Measurements from ENCODE around the gene LRRC61. TPM values are rescaled to one million over a fixed set of nuclear protein-coding genes. Genes with fewer than 3 reads are reported as not detected.

LRRC61 gene
- total RNA-seq, 2 donors from 2014 or later: 11.4 to 15.1 TPM

DNA sequence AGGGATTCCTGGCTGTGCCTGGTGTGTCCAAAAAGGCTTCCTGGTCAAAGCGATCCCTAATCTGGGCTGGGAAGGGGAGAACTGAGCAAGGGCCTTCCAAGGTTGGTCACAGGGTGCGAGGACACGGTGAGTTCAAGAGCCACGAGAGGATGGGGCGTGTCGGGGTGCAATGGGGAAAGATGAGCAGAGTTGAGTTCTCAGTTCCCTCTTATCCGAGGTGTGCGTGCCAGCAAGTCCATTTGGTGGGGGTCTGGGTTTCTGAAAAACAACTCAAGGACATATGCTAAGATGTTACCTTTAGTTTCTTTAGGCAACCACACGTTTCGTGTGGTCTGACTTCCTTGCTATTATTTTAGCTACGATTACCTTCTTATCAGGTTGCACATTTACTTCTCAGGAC is 57.3 kb downstream of the LRRC61 start:
- Histone ChIP-seq H3K36me3 (no peaks in the 10 kb centered on the region), H3K9ac (ENCODE audit: low read depth in 2 of 2, low read length in 2 of 2) (peak overlapping the region; percentile 14 to 86), H3K27ac (peak overlapping the region; percentile 97), H3K4me1 (peaks cover 28% of the 10 kb centered on the region), H3K4me3 (no peak overlapping the region), H3K27me3 (no peaks in the 10 kb centered on the region), H3K9me3 (no peaks in the 10 kb centered on the region)
- no peak for DNase-seq
- TF ChIP-seq, protein P1, sequence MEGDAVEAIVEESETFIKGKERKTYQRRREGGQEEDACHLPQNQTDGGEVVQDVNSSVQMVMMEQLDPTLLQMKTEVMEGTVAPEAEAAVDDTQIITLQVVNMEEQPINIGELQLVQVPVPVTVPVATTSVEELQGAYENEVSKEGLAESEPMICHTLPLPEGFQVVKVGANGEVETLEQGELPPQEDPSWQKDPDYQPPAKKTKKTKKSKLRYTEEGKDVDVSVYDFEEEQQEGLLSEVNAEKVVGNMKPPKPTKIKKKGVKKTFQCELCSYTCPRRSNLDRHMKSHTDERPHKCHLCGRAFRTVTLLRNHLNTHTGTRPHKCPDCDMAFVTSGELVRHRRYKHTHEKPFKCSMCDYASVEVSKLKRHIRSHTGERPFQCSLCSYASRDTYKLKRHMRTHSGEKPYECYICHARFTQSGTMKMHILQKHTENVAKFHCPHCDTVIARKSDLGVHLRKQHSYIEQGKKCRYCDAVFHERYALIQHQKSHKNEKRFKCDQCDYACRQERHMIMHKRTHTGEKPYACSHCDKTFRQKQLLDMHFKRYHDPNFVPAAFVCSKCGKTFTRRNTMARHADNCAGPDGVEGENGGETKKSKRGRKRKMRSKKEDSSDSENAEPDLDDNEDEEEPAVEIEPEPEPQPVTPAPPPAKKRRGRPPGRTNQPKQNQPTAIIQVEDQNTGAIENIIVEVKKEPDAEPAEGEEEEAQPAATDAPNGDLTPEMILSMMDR (IDR thresholded peaks at IDR 0.05): no peak
- intact Hi-C loops (cut with DNase I): no loop called here

DNA sequence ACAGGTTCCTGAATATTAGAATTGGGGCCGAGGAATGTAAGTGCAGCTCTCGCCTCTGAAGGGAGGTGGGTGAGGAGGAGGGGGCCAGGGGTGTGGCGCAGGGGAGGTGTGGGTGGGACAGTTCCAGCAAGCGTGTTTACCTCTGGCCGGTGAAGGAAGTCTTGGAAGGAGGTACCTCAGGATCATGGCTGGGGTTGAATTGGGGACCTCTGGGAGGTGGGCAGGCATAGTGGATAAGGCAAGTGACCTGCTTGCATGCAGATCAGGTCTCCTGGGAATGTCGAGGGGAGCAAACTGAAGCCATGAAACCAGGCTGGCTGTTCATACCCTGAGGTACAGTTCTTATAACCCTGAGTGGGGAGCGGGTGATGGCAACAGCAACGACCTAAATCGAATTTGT is 57.9 kb downstream of the LRRC61 start:
- Histone ChIP-seq H3K9ac (ENCODE audit: low read depth in 2 of 2, low read length in 2 of 2) (peak overlapping the region; percentile 36 to 86), H3K4me3 (no peak overlapping the region), H3K4me1 (peaks cover 28% of the 10 kb centered on the region), H3K27ac (peak overlapping the region; percentile 97), H3K36me3 (no peaks in the 10 kb centered on the region), H3K9me3 (no peaks in the 10 kb centered on the region), H3K27me3 (no peaks in the 10 kb centered on the region)
- intact Hi-C loops (cut with DNase I): no loop called here
- no peak for DNase-seq
- TF ChIP-seq, protein P1 (IDR thresholded peaks at IDR 0.05): no peak

DNA sequence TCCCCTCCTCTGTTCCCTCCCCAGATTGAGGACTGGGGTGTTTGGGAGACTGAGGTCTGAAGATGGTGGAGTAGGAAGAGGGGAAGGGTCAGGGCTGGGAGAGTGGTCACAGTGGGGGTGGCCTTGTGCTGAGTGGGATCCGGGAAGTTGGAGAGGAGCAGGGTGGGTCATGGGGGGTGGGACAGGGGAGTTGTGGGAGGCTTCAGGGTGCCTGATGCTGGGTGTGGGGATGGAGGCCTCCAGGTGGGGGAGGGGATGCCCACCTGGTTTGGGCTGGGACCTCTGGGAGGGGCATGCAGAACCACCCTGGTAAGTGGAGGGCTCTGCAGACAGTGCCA is 58.6 kb downstream of the LRRC61 start:
- Histone ChIP-seq H3K27me3 (no peaks in the 10 kb centered on the region), H3K9me3 (no peaks in the 10 kb centered on the region), H3K9ac (ENCODE audit: low read depth in 2 of 2, low read length in 2 of 2) (peak overlapping the region; percentile 37 to 82), H3K4me3 (no peak overlapping the region), H3K4me1 (peaks cover 22% of the 10 kb centered on the region), H3K36me3 (no peaks in the 10 kb centered on the region), H3K27ac (peak overlapping the region; percentile 71)
- TF ChIP-seq, protein P1 (IDR thresholded peaks at IDR 0.05): no peak
- intact Hi-C loops (cut with DNase I): no loop called here
- DNase-seq: no peak

DNA sequence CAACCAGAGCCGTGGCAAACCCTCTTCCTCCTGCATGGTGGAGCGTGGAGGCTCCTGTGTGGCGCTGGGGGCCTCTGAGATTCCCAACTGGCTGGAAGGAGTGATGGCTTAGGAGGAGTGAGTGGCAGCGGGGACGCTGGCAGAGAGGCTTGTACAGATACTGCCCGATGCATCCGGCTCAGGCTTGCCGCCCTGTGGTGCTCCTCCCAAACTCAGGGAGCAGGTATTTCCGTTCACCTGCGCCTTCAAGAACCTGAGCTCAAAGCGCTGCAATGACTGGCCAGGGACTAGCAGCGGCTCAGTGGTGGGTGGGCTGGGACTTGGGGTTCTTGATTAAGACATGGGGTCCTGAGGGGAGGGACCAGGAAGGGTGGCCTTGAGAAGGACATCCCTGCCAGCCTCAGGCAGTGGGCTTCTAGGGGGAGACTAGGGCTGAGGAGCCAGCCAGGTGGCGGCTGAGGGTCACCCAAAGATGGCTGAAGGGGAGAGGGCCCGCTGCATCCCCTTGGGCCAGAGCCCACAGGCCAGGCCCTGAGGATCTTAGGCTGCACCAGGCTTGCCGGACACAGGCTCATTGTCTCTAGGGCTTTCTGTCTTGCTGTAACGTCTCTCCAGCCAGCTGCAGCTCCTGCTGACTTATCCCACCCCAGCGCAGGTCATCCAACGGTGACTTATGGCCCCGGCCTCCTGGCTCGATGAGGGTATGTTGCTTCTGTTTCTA is 59.1 kb downstream of the LRRC61 start:
- H3K27ac ChIP-seq: peak overlapping the region; percentile 71

DNA sequence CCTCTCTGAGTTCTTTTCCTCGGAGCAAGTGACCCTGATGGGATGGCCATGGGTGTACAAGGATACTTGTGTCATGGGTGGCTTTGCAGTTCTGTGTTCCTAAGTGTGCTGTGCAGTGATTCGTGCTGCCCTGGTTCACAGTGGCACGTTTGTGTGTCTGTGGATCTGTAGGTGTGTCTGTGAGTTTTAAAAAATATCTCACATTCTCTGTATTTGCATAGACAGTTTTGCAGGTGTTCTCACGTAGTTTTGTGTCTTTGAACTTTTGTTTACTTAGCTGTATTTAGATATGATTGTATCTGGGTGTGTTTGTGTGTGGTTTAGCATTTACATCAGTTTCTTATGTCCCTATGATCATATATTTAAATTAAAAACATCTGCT is 59.7 kb downstream of the LRRC61 start:
- no peak for DNase-seq

More for the DNA sequence above, 59.1 kb downstream of the LRRC61 start:
- intact Hi-C loops (cut with DNase I): no loop called here
- Histone ChIP-seq H3K27me3 (no peaks in the 10 kb centered on the region), H3K4me3 (peak overlapping the region; percentile 1), H3K4me1 (peaks cover 21% of the 10 kb centered on the region), H3K36me3 (no peaks in the 10 kb centered on the region), H3K9ac (ENCODE audit: low read depth in 2 of 2, low read length in 2 of 2) (peak overlapping the region; percentile 37 to 82), H3K9me3 (no peaks in the 10 kb centered on the region)
- TF ChIP-seq, protein P1 (IDR thresholded peaks at IDR 0.05): no peak
- peak; percentile 72 for DNase-seq

More for the DNA sequence above, 59.7 kb downstream of the LRRC61 start:
- Histone ChIP-seq H3K4me3 (peak overlapping the region; percentile 1), H3K9me3 (no peaks in the 10 kb centered on the region), H3K27ac (peak overlapping the region; percentile 71), H3K27me3 (no peaks in the 10 kb centered on the region), H3K9ac (ENCODE audit: low read depth in 2 of 2, low read length in 2 of 2) (peak overlapping the region in 1 of 2 donors; percentile 82), H3K4me1 (peaks cover 19% of the 10 kb centered on the region), H3K36me3 (no peaks in the 10 kb centered on the region)
- TF ChIP-seq, protein P1 (IDR thresholded peaks at IDR 0.05): no peak
- intact Hi-C loops (cut with DNase I): no loop called here

Data from colonic mucosa (tissue), 4 donors.